Right lobe of liver (tissue), 6 donors: ENCODE measurements around the gene POLR2L. TPM values are rescaled to one million over a fixed set of nuclear protein-coding genes. Genes with fewer than 3 reads are reported as not detected.

Experiments
- ATAC-seq, 4 donors: fragments of 200-7000 bp; cut with Tn5 transposase; one replicate each; pipeline ENCODE4 v1.9.1; 2020; ENCODE audit warnings: mild to moderate bottlenecking in 4 of 4, moderate library complexity in 4 of 4
- DNase-seq, 3 donors: peaks; one replicate each; pipeline ENCODE4 v3.0.0-alpha.2; 2020
- H3K27ac ChIP-seq, 3 donors: fragments of 200-600 bp; one replicate each; pipeline ENCODE4 v1.8.0; 2022
- H3K27me3 ChIP-seq, 2 donors: fragments of 200-600 bp; one replicate each; pipeline ENCODE4 v1.8.0; 2022
- H3K36me3 ChIP-seq, 4 donors: fragments of 200-600 bp; sonication (generic) in 1 of 4; one replicate each; pipeline versions ENCODE4 v1.5.1 to v1.8.0; 2017 to 2022; ENCODE audit warnings: control low read depth in 1 of 4
- H3K4me1 ChIP-seq, 4 donors: fragments of 200-600 bp; sonication (generic) in 1 of 4; one replicate each; pipeline versions ENCODE4 v1.5.1 to v1.8.0; 2017 to 2022; ENCODE audit warnings: control low read depth in 1 of 4
- H3K4me3 ChIP-seq, 3 donors: fragments of 200-600 bp; one replicate each; pipeline ENCODE4 v1.8.0; 2022
- H3K9me3 ChIP-seq, 4 donors: fragments of 200-600 bp; sonication (generic) in 1 of 4; one replicate each; pipeline versions ENCODE4 v1.5.1 to v1.8.0; 2017 to 2022; ENCODE audit warnings: control low read depth in 1 of 4
- CTCF ChIP-seq, 4 donors: fragments of 200-600 bp in 3 of 4; fragments of 450-650 bp in 1 of 4; IDR thresholded peaks; one replicate each; pipeline versions ENCODE4 v1.5.1 to v1.8.0; 2016 to 2022; ENCODE audit warnings: antibody characterized with exemption in 4 of 4, mild to moderate bottlenecking in 2 of 4
- POLR2A ChIP-seq: fragments of 450-650 bp; IDR thresholded peaks from one replicate; pipeline ENCODE4 v1.6.1; 2017; ENCODE audit warnings: antibody characterized with exemption, mild to moderate bottlenecking
- WGBS: methylation state at CpG from one replicate; pipeline ENCODE4 v1.1.6; 2018; ENCODE audit warnings: low coverage, low lambda C conversion rate; ENCODE audit not compliant: insufficient coverage; ENCODE audit errors: missing lambda C conversion rate; 5-methylcytosine and 5-hydroxymethylcytosine counted together
- intact Hi-C, 2 donors: fragments of 100-400 bp; cut with DNase I; formaldehyde crosslinking; loops; one replicate each; pipeline versions ENCODE4 v1.11.2 to v1.14.1; 2022
- total RNA-seq, 6 experiments: library from RNA; depleted of rRNA in 2 of 6; stranded (reverse); fragments of >200 nt in 2 of 6; fragmentation: NEBNext Ultra II Directional in 3 of 6; extraction: Animal tissue kit (Norgen Biotek cat#: 25700) in 3 of 6; gene quantifications; one replicate each; pipeline versions ENCODE4 v1.1.0 to v1.2.4, GENCODE V29; 2016 to 2023
- donor health status: DM: no; HTN: yes; CAD: no.
- donor health status: DM: no; HTN: no; CAD: no.
- donor health status: DM: no; HTN: no; CAD: no.
- donor health status: DM: no; HTN: yes; CAD: no.
- donor health status: DM: no; HTN: yes; CAD: no.

The POLR2L gene
- total RNA-seq, 6 experiments from 2014 or later: 34.5 to 88.1 (median 72.9) TPM

GRCh38 chr11:815675-816432 is 26.5 kb downstream of the POLR2L start:
- peaks cover 0 to 29% (median 0%) of the 10 kb centered on the region in 4 donors for H3K36me3 ChIP-seq
- H3K27me3 ChIP-seq: no peaks in the 10 kb centered on the region
- no peaks in the 10 kb centered on the region for H3K9me3 ChIP-seq
- no peak overlapping the region for H3K27ac ChIP-seq
- 92% methylated on average over 1 of the region's 11 CpGs for WGBS
- ATAC-seq (no peak), DNase-seq (no peak)
- intact Hi-C loops: no loop called here
- peaks cover 0 to 21% (median 5%) of the 10 kb centered on the region in 4 donors for H3K4me1 ChIP-seq
- TF ChIP-seq POLR2A (no peak), CTCF (IDR thresholded peaks at IDR 0.05) (no peak)
- no peak overlapping the region for H3K4me3 ChIP-seq

GRCh38 chr11:813456-814096 is 28.8 kb downstream of the POLR2L start:
- Histone ChIP-seq H3K36me3 (peaks cover 0 to 29% (median 0%) of the 10 kb centered on the region in 4 donors), H3K9me3 (no peaks in the 10 kb centered on the region), H3K27ac (no peak overlapping the region), H3K4me3 (no peak overlapping the region), H3K27me3 (no peaks in the 10 kb centered on the region), H3K4me1 (peaks cover 0 to 17% (median 6%) of the 10 kb centered on the region in 4 donors)
- intact Hi-C loops: no loop called here
- ATAC-seq (no peak), DNase-seq (no peak)
- no CpG with 5 or more reads among the region's 9 CpGs for WGBS
- TF ChIP-seq POLR2A (no peak), CTCF (IDR thresholded peaks at IDR 0.05) (no peak)

GRCh38 chr11:813072-813455 is 29.3 kb downstream of the POLR2L start:
- Histone ChIP-seq H3K4me3 (no peak overlapping the region), H3K27me3 (no peaks in the 10 kb centered on the region), H3K27ac (no peak overlapping the region), H3K36me3 (peaks cover 0 to 29% (median 0%) of the 10 kb centered on the region in 4 donors), H3K9me3 (no peaks in the 10 kb centered on the region), H3K4me1 (peaks cover 0 to 22% (median 8%) of the 10 kb centered on the region in 4 donors)
- no peak for TF ChIP-seq CTCF (IDR thresholded peaks at IDR 0.05)
- TF ChIP-seq POLR2A: no peak
- ATAC-seq: no peak
- intact Hi-C loops: no loop called here
- no peak for DNase-seq
- 84% methylated on average over 5 of the region's 6 CpGs for WGBS

DNA sequence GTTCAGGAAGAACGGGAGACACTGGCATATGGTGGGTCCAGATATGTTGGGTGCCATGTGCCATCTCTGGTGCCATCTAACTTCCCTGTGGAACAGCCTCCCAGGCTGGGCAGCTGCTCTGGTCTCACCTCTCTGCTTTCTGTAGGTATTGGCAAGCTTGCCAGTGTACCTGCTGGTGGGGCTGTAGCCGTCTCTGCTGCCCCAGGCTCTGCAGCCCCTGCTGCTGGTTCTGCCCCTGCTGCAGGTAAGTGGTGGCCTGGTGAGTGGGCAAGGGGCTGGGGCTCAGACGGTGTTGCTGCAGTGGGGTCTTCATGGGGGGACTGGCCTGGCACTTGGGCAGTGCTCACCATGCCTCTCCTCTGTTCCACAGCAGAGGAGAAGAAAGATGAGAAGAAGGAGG is 29.9 kb downstream of the POLR2L start:
- Histone ChIP-seq H3K4me1 (peaks cover 0 to 22% (median 8%) of the 10 kb centered on the region in 4 donors), H3K27me3 (no peaks in the 10 kb centered on the region), H3K27ac (no peak overlapping the region), H3K36me3 (peaks cover 0 to 29% (median 0%) of the 10 kb centered on the region in 4 donors), H3K4me3 (no peak overlapping the region), H3K9me3 (no peaks in the 10 kb centered on the region)
- no peak for TF ChIP-seq POLR2A
- TF ChIP-seq CTCF (IDR thresholded peaks at IDR 0.05): no peak
- intact Hi-C loops: no loop called here
- WGBS: no CpG with 5 or more reads among the region's 3 CpGs
- DNase-seq: no peak
- ATAC-seq: no peak
